MM.1S (cell line): ENCODE measurements around the gene KRTAP27-1.

ENCODE experiments used
- DNase-seq: peaks from one replicate; pipeline ENCODE4 v3.0.0-alpha.2; 2015
- H2AFZ ChIP-seq: fragments of 300-600 bp; sonication (generic); 2 replicates; pipeline ENCODE4 v1.6.0; 2016; ENCODE audit warnings: antibody characterized with exemption, low read length
- H3F3A ChIP-seq: fragments of 300-600 bp; sonication (generic); 2 replicates; pipeline ENCODE4 v1.6.1; 2016; ENCODE audit warnings: mild to moderate bottlenecking, antibody characterized with exemption, low read length, moderate library complexity, mixed read lengths; ENCODE audit not compliant: insufficient read depth
- H3K27ac ChIP-seq: fragments of 300-600 bp; sonication (generic); 2 replicates; pipeline ENCODE4 v1.5.1; 2016; ENCODE audit warnings: mild to moderate bottlenecking, low read length
- H3K27me3 ChIP-seq: fragments of 300-600 bp; sonication (generic); replicated peaks from 2 replicates; pipeline ENCODE4 v1.6.0; 2016; ENCODE audit warnings: low read length; ENCODE audit not compliant: insufficient read depth
- H3K36me3 ChIP-seq: fragments of 300-600 bp; sonication (generic); replicated peaks from 2 replicates; pipeline ENCODE4 v1.6.1; 2016; ENCODE audit warnings: mild to moderate bottlenecking, low read length, mixed read lengths; ENCODE audit not compliant: insufficient read depth
- H3K4me1 ChIP-seq: fragments of 300-600 bp; sonication (generic); 2 replicates; pipeline ENCODE4 v1.6.1; 2016; ENCODE audit warnings: low read length, mixed read lengths
- H3K4me2 ChIP-seq: fragments of 300-600 bp; sonication (generic); 2 replicates; pipeline ENCODE4 v1.6.0; 2016; ENCODE audit warnings: low read depth, low read length
- H3K4me3 ChIP-seq: fragments of 300-600 bp; sonication (generic); 2 replicates; pipeline ENCODE4 v1.5.1; 2016; ENCODE audit warnings: low read length, mixed read lengths
- H3K79me2 ChIP-seq: fragments of 300-600 bp; sonication (generic); 2 replicates; pipeline ENCODE4 v1.6.1; 2016; ENCODE audit warnings: mixed run types, low read length, mixed read lengths
- H3K9ac ChIP-seq: fragments of 300-600 bp; sonication (generic); 2 replicates; pipeline ENCODE4 v1.6.1; 2016; ENCODE audit warnings: low read length, mixed read lengths
- H3K9me2 ChIP-seq: fragments of 300-600 bp; sonication (generic); replicated peaks from 2 replicates; pipeline ENCODE4 v1.6.1; 2016; ENCODE audit warnings: mild to moderate bottlenecking, low read length, mixed read lengths; ENCODE audit not compliant: insufficient read depth
- H3K9me3 ChIP-seq: fragments of 300-600 bp; sonication (generic); replicated peaks from 2 replicates; pipeline ENCODE4 v1.6.1; 2016; ENCODE audit warnings: mild to moderate bottlenecking, low read length, mixed read lengths; ENCODE audit not compliant: insufficient read depth
- H4K20me1 ChIP-seq: fragments of 300-600 bp; sonication (generic); 2 replicates; pipeline ENCODE4 v1.6.1; 2016; ENCODE audit warnings: mild to moderate bottlenecking, low read length, moderate library complexity, mixed read lengths; ENCODE audit not compliant: insufficient read depth
- EZH2 ChIP-seq: fragments of 300-600 bp; sonication (generic); optimal IDR thresholded peaks from 2 replicates; pipeline ENCODE3; 2017; ENCODE audit warnings: low read depth, mild to moderate bottlenecking, antibody characterized with exemption, low read length, mixed read lengths
- EZH2phosphoT487 ChIP-seq: fragments of 300-600 bp; sonication (generic); IDR thresholded peaks from 2 replicates; pipeline ENCODE4 v1.6.1; 2018; ENCODE audit warnings: antibody characterized with exemption, low read length
- TF ChIP-seq, protein P1 (sequence below): fragments of 300-600 bp; sonication (generic); IDR thresholded peaks from 2 replicates; pipeline ENCODE4 v1.5.1; 2016; ENCODE audit warnings: antibody characterized with exemption, low read length, mixed read lengths

Gene KRTAP27-1

DNA sequence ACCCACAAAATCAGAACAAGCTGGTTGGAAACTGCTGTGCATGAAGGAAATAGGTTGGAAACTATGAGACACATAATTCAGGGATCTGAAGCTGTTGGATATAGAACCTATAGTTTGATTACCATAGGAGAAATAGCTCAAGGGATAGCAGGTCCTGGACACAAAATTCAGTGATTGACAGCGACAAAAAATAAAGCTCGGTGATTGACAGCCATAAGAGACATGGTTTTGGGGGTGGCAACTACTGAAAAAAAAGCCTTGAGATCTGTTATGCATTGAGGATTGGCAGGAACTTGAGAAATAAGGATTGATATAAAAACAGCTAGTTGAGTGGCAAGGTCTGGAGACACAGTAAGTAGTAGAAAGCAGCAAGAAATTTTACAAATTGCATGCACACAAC, 48.3 kb downstream of the KRTAP27-1 start, which contains the start of gene KRTAP25-1:
Gene KRTAP25-1, minus strand, starts transcription at position 300 of the 400 bp plus-strand sequence. Its CDS starts 24 bp downstream, at position 276.
- no peaks in the 10 kb centered on the region for H3K9me3 ChIP-seq
- H3K4me3 ChIP-seq, result no peak within 1 kb of the TSS
- no peaks in the 10 kb centered on the region for H3F3A ChIP-seq
- H3K79me2 ChIP-seq, result no peaks in the 10 kb centered on the region
- H3K36me3 ChIP-seq, result no peaks in the 10 kb centered on the region
- H3K4me2 ChIP-seq, result no peak within 1 kb of the TSS
- H3K27me3 ChIP-seq, result no peaks in the 10 kb centered on the region
- H3K27ac ChIP-seq, result no peak within 1 kb of the TSS
- no peaks in the 10 kb centered on the region for H4K20me1 ChIP-seq
- H3K9me2 ChIP-seq, result no peaks in the 10 kb centered on the region; the same call in 1 of the 2 replicates
- TF ChIP-seq, protein P1, sequence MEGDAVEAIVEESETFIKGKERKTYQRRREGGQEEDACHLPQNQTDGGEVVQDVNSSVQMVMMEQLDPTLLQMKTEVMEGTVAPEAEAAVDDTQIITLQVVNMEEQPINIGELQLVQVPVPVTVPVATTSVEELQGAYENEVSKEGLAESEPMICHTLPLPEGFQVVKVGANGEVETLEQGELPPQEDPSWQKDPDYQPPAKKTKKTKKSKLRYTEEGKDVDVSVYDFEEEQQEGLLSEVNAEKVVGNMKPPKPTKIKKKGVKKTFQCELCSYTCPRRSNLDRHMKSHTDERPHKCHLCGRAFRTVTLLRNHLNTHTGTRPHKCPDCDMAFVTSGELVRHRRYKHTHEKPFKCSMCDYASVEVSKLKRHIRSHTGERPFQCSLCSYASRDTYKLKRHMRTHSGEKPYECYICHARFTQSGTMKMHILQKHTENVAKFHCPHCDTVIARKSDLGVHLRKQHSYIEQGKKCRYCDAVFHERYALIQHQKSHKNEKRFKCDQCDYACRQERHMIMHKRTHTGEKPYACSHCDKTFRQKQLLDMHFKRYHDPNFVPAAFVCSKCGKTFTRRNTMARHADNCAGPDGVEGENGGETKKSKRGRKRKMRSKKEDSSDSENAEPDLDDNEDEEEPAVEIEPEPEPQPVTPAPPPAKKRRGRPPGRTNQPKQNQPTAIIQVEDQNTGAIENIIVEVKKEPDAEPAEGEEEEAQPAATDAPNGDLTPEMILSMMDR, result no peak
- no peak for TF ChIP-seq EZH2phosphoT487
- TF ChIP-seq EZH2, result no peak
- no peak within 1 kb of the TSS for H2AFZ ChIP-seq
- no peak for DNase-seq
- H3K9ac ChIP-seq, result no peak within 1 kb of the TSS
- no peaks in the 10 kb centered on the region for H3K4me1 ChIP-seq
